GM18907 (cell line): Measurements from ENCODE around the gene TTLL11.

Source experiments
- ATAC-seq: cut with Tn5 transposase; IDR thresholded peaks from one replicate; pipeline ENCODE4 v1.9.1; 2021; ENCODE audit warnings: mild to moderate bottlenecking, moderate library complexity; ENCODE audit not compliant: unreplicated experiment

TTLL11 gene

GRCh38 chr9:122110100-122110833, 17.2 kb upstream of the TTLL11 start:
- no peak for ATAC-seq

- ATAC-seq: no peak
Measured at GRCh38 chr9:122109035-122109813, 16.1 kb upstream of the TTLL11 start.

GRCh38 chr9:122107291-122107805, 14.2 kb upstream of the TTLL11 start:
- ATAC-seq: no peak

GRCh38 chr9:122106576-122106975, 13.5 kb upstream of the TTLL11 start:
- no peak for ATAC-seq

- no peak for ATAC-seq
Measured at GRCh38 chr9:122103985-122104384, 10.9 kb upstream of the TTLL11 start.

GRCh38 chr9:122102156-122102555, 9.0 kb upstream of the TTLL11 start:
- no peak for ATAC-seq

- ATAC-seq: no peak
Measured at GRCh38 chr9:122100756-122101155, 7.6 kb upstream of the TTLL11 start.

GRCh38 chr9:122099271-122099869, 6.3 kb upstream of the TTLL11 start:
- ATAC-seq: no peak

GRCh38 chr9:122097679-122098315, 4.7 kb upstream of the TTLL11 start:
- ATAC-seq: no peak

GRCh38 chr9:122096620-122097415, 3.7 kb upstream of the TTLL11 start:
- ATAC-seq: no peak

GRCh38 chr9:122095010-122095767, 2.1 kb upstream of the TTLL11 start:
- no peak for ATAC-seq

- ATAC-seq: no peak
Measured at GRCh38 chr9:122091682-122092592, 1.2 kb downstream of the TTLL11 start.

GRCh38 chr9:122090981-122091380, 2.1 kb downstream of the TTLL11 start:
- no peak for ATAC-seq

GRCh38 chr9:122090287-122090883, 2.7 kb downstream of the TTLL11 start:
- ATAC-seq: no peak

- no peak for ATAC-seq
Measured at GRCh38 chr9:122088880-122089706, 4.0 kb downstream of the TTLL11 start.

GRCh38 chr9:122087406-122088200, 5.5 kb downstream of the TTLL11 start:
- ATAC-seq: no peak

- ATAC-seq: no peak
Measured at GRCh38 chr9:122086873-122087272, 6.2 kb downstream of the TTLL11 start.
